SK-N-MC (cell line): ENCODE measurements around the gene COPZ2.

Experiments
- EZH2 ChIP-seq: fragments of 200-600 bp; sonication (generic); IDR thresholded peaks from one replicate; pipeline ENCODE4 v1.6.1; 2017; ENCODE audit warnings: antibody characterized with exemption
- POLR2AphosphoS5 ChIP-seq: IDR thresholded peaks from 2 replicates; pipeline ENCODE4 v1.6.1; 2012; ENCODE audit warnings: mild to moderate bottlenecking, low read depth, low read length, borderline replicate concordance

DNA sequence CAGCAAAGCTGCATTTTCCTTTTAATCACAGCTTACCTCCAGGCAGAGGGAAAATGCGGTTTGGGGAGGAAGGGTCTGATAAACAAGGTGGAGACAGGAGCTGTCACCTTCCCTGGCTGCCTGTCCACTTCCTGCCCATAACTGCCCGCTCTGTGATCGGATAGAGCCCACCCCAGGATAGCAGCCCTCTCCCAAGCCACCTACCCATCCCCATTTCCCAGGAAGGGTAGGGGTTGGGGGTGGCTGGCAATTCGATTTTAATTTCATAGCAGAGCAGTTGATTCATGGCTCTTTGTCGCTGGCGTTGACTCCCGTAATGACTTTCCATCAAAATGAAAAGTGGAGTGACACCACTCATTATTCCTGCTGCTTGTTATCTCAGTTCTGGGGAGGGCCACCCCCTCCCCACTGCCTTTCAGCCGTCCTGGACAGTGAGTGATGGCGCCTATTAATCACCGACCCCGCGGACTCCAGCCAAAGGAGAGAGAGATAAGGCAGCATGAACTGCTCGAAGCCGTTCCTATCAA is 55.4 kb downstream of the COPZ2 start:
- no peak for TF ChIP-seq POLR2AphosphoS5
- TF ChIP-seq EZH2 = no peak
